HEK293 (cell line): ENCODE results near the gene TM2D3.

Experiments
- CTCF ChIA-PET: fragments of 350-600 bp; formaldehyde crosslinking; extraction: SDS; loops from one replicate; lab custom pipeline; 2021; ENCODE audit warnings: antibody characterized with exemption; lab: Yijun Ruan, JAX
- POLR2A ChIA-PET: fragments of 300-600 bp; formaldehyde crosslinking; extraction: SDS; loops from one replicate; lab custom pipeline; 2020; ENCODE audit warnings: antibody characterized with exemption, inconsistent platforms; lab: Yijun Ruan, JAX
- H3K27ac ChIP-seq: fragments of 200-500 bp; sonication (Bioruptor generic); 2 replicates; pipeline ENCODE4 v1.5.1; 2014; ENCODE audit warnings: low read depth, low read length, control low read depth, inconsistent platforms; ENCODE audit errors: extremely low read depth
- H3K36me3 ChIP-seq, 2 experiments: fragments of 200-500 bp in 1 of 2; sonication (Bioruptor generic) in 1 of 2; 1 replicate in 1 of 2; 2 replicates in 1 of 2; pipeline ENCODE4 v1.5.1; 2014 to 2017; ENCODE audit warnings: inconsistent platforms in 2 of 2, low read length in 2 of 2; ENCODE audit not compliant: control insufficient read depth in 2 of 2, insufficient read depth in 1 of 2
- H3K4me1 ChIP-seq: fragments of 200-500 bp; sonication (Bioruptor generic); 2 replicates; pipeline ENCODE4 v1.5.1; 2014; ENCODE audit warnings: mild to moderate bottlenecking, low read length, inconsistent platforms; ENCODE audit not compliant: control insufficient read depth, insufficient read depth
- H3K4me3 ChIP-seq: 2 replicates; pipeline ENCODE4 v1.5.1; 2011; ENCODE audit warnings: low read depth, mild to moderate bottlenecking, control low read depth, low read length, moderate library complexity
- H3K9me3 ChIP-seq: fragments of 200-500 bp; sonication (Bioruptor generic); 2 replicates; pipeline ENCODE4 v1.5.1; 2014; ENCODE audit warnings: low read depth, low read length, inconsistent platforms; ENCODE audit not compliant: control insufficient read depth, insufficient read depth
- ATF2 ChIP-seq: fragments of 450-650 bp; formaldehyde crosslinking; IDR thresholded peaks from 2 replicates; pipeline ENCODE4 v1.5.1; 2016; ENCODE audit warnings: missing biosample characterization, missing genetic modification characterization, low read depth
- FEZF1 ChIP-seq: fragments of 450-650 bp; formaldehyde crosslinking; IDR thresholded peaks from 2 replicates; pipeline ENCODE4 v1.5.1; 2016; ENCODE audit warnings: missing biosample characterization, missing genetic modification characterization
- HOXC10 ChIP-seq: sonication (generic); formaldehyde crosslinking; IDR thresholded peaks from 2 replicates; pipeline ENCODE4 v1.8.1; 2023; ENCODE audit warnings: mild to moderate bottlenecking, missing genetic modification reagents
- KLF10 ChIP-seq: fragments of 450-650 bp; IDR thresholded peaks from 2 replicates; pipeline ENCODE4 v1.5.1; 2018; ENCODE audit warnings: missing biosample characterization, mild to moderate bottlenecking, missing genetic modification characterization
- PRDM10 ChIP-seq: fragments of 450-650 bp; formaldehyde crosslinking; IDR thresholded peaks from 2 replicates; pipeline ENCODE4 v1.5.1; 2016; ENCODE audit warnings: missing biosample characterization, missing genetic modification characterization
- PRDM6 ChIP-seq: fragments of 450-650 bp; formaldehyde crosslinking; IDR thresholded peaks from 2 replicates; pipeline ENCODE4 v1.5.1; 2017; ENCODE audit warnings: missing biosample characterization, missing genetic modification characterization
- SP2 ChIP-seq: fragments of 450-650 bp; formaldehyde crosslinking; IDR thresholded peaks from 2 replicates; pipeline ENCODE4 v1.5.1; 2016; ENCODE audit warnings: missing biosample characterization, missing genetic modification characterization
- ZBTB21 ChIP-seq: fragments of 450-650 bp; formaldehyde crosslinking; IDR thresholded peaks from 2 replicates; pipeline ENCODE4 v1.5.1; 2017; ENCODE audit warnings: missing biosample characterization, missing genetic modification characterization
- ZNF2 ChIP-seq: fragments of 450-650 bp; formaldehyde crosslinking; IDR thresholded peaks from 2 replicates; pipeline ENCODE4 v1.5.1; 2016; ENCODE audit warnings: missing biosample characterization, missing genetic modification characterization
- ZNF311 ChIP-seq: fragments of 450-650 bp; formaldehyde crosslinking; IDR thresholded peaks from 2 replicates; pipeline ENCODE4 v1.5.1; 2017; ENCODE audit warnings: missing biosample characterization, missing genetic modification characterization, borderline replicate concordance
- ZNF366 ChIP-seq: fragments of 450-650 bp; formaldehyde crosslinking; conservative IDR thresholded peaks from 2 replicates; pipeline ENCODE4 v1.5.1; 2016; ENCODE audit warnings: missing biosample characterization, missing genetic modification characterization
- ZNF488 ChIP-seq: fragments of 450-650 bp; formaldehyde crosslinking; IDR thresholded peaks from 2 replicates; pipeline ENCODE4 v1.5.1; 2016; ENCODE audit warnings: missing biosample characterization, missing genetic modification characterization
- ZNF571 ChIP-seq: fragments of 450-650 bp; formaldehyde crosslinking; IDR thresholded peaks from 2 replicates; pipeline ENCODE4 v1.5.0; 2017; ENCODE audit warnings: missing biosample characterization, missing genetic modification characterization
- ZNF600 ChIP-seq: fragments of 450-650 bp; formaldehyde crosslinking; IDR thresholded peaks from 2 replicates; pipeline ENCODE4 v1.5.1; 2016; ENCODE audit warnings: missing biosample characterization, missing genetic modification characterization
- ZNF610 ChIP-seq: fragments of 450-650 bp; formaldehyde crosslinking; IDR thresholded peaks from 2 replicates; pipeline ENCODE4 v1.5.1; 2016; ENCODE audit warnings: missing biosample characterization, missing genetic modification characterization, borderline replicate concordance
- ZNF623 ChIP-seq: fragments of 450-650 bp; formaldehyde crosslinking; IDR thresholded peaks from 2 replicates; pipeline ENCODE4 v1.5.1; 2016; ENCODE audit warnings: missing biosample characterization, missing genetic modification characterization
- ZNF629 ChIP-seq: fragments of 450-650 bp; formaldehyde crosslinking; IDR thresholded peaks from 2 replicates; pipeline ENCODE4 v1.5.1; 2017; ENCODE audit warnings: missing biosample characterization, missing genetic modification characterization

TM2D3 gene

GRCh38 chr15:101689901-101690300 is 37.7 kb upstream of the TM2D3 start:
- TF ChIP-seq ZNF366 (tag by site-specific recombination) = 0 out of 2 replicates have a peak, but pooled peaks have one; percentile 9
- TF ChIP-seq ZNF623 = no peak
- peak; percentile 30; the same call in 1 of the 2 replicates for TF ChIP-seq SP2
- TF ChIP-seq ATF2 (tag by site-specific recombination) = peak; percentile 83
- 0 out of 2 replicates have a peak, but pooled peaks have one; percentile 20 for TF ChIP-seq ZBTB21 (tag by site-specific recombination)
- TF ChIP-seq ZNF311 (tag by site-specific recombination) = no peak
- no peak for TF ChIP-seq ZNF488 (tag by site-specific recombination)
- peak; percentile 52 for TF ChIP-seq ZNF629 (tag by site-specific recombination)
- no peak for TF ChIP-seq ZNF571 (tag by site-specific recombination)
- TF ChIP-seq PRDM10 = 0 out of 2 replicates have a peak, but pooled peaks have one; percentile 15
- no peak for TF ChIP-seq HOXC10 (CRISPR knock-in tag)
- H3K27ac ChIP-seq = no peak overlapping the region
- H3K4me1 ChIP-seq = no peaks in the 10 kb centered on the region
- ChIA-PET CTCF (no interaction called here), POLR2A (no interaction called here)
- H3K9me3 ChIP-seq = no peaks in the 10 kb centered on the region
- no peak overlapping the region for H3K4me3 ChIP-seq
- H3K36me3 ChIP-seq = peaks cover 31 to 48% of the 10 kb centered on the region in 2 experiments

GRCh38 chr15:101686718-101687117 is 34.5 kb upstream of the TM2D3 start:
- H3K27ac ChIP-seq = no peak overlapping the region
- no peak for TF ChIP-seq KLF10 (tag by site-specific recombination)
- peak; percentile 40 for TF ChIP-seq PRDM6
- POLR2A ChIA-PET = interaction anchor here (1.0 kb wide), 1 partner anchor 37 kb away, joined by 3 read pairs; no protein-coding TSS in a partner anchor
- H3K9me3 ChIP-seq = no peaks in the 10 kb centered on the region
- peaks cover 20 to 52% of the 10 kb centered on the region in 2 experiments for H3K36me3 ChIP-seq
- CTCF ChIA-PET = interaction anchor here (0.6 to 1.9 kb wide), 5 partner anchors 10 to 82 kb away, joined by 4 to 14 read pairs (median 4); no protein-coding TSS in a partner anchor
- H3K4me3 ChIP-seq = no peak overlapping the region
- no peaks in the 10 kb centered on the region for H3K4me1 ChIP-seq

GRCh38 chr15:101684877-101685276 is 32.7 kb upstream of the TM2D3 start:
- Histone ChIP-seq H3K4me3 (no peak overlapping the region), H3K27ac (no peak overlapping the region), H3K4me1 (no peaks in the 10 kb centered on the region)
- CTCF ChIA-PET = interaction anchor here (1.1 kb wide), 1 partner anchor 44 kb away, joined by 5 read pairs; no protein-coding TSS in a partner anchor
- TF ChIP-seq ZNF2 (tag by site-specific recombination) (no peak), FEZF1 (tag by site-specific recombination) (no peak), ZNF610 (tag by site-specific recombination) (no peak), ZNF600 (tag by site-specific recombination) (no peak), ATF2 (tag by site-specific recombination) (peak; percentile 75)
- TF ChIP-seq, all 188 proteins: peak for 1
- POLR2A ChIA-PET = no interaction called here
- Histone ChIP-seq H3K9me3 (no peaks in the 10 kb centered on the region), H3K36me3 (peaks cover 25 to 49% of the 10 kb centered on the region in 2 experiments)
